ENCODE measurements around the gene MYO9B. TPM values are rescaled to one million over a fixed set of nuclear protein-coding genes. Genes with fewer than 3 reads are reported as not detected.

Gene MYO9B
- total and polyA plus RNA-seq, 2 of the 13 experiments (the other 11 are each of a cell fraction or from before 2014, with no cell fraction given): 18.0 to 18.3 TPM

- BruUV-seq (replicated peaks): no TSS peak
- intact Hi-C loops (cut with micrococcal nuclease; ENCODE audit: unreplicated experiment) (no loop called here), in situ Hi-C loops (cut with HindIII; ENCODE audit: extremely low pct_ligation_motif_present, low pct_unique_long_range_greater_than_20kb) (no loop called here)
- no peaks in the 10 kb centered on the region for H3K79me2 ChIP-seq (ENCODE audit: insufficient read depth, low read length)
- no peak overlapping the region for H3K4me3 ChIP-seq (replicated peaks in 1 of 3; ENCODE audit: insufficient read depth in 1 of 3, low read depth in 2 of 3, low read length in 3 of 3)
- FAIRE-seq (no peak), DNase-seq (ENCODE audit: low spot score) (no peak), ATAC-seq (no peak)
- no peak overlapping the region for H2AFZ ChIP-seq (ENCODE audit: low read length)
- H3K27ac ChIP-seq (ENCODE audit: extremely low read length, insufficient read depth, low read length): no peak overlapping the region
- no peak overlapping the region for H3K4me2 ChIP-seq (ENCODE audit: low read depth, low read length)
- H3K27me3 ChIP-seq (ENCODE audit: control insufficient read depth in 1 of 2, insufficient read depth in 2 of 2, low read length in 2 of 2): no peaks in the 10 kb centered on the region; a peak in 1 of 5 replicates
- no peaks in the 10 kb centered on the region for H3K4me1 ChIP-seq (ENCODE audit: insufficient read depth, low read length)
- peaks cover 3 to 22% of the 10 kb centered on the region in 2 experiments; a peak in 4 of 5 replicates for H3K36me3 ChIP-seq (replicated peaks in 1 of 2; ENCODE audit: control insufficient read depth in 1 of 2, insufficient read depth in 2 of 2, low read length in 2 of 2)
- no peak overlapping the region for H3K9ac ChIP-seq (ENCODE audit: insufficient read depth, low read depth, low read length)
- no peak for TF ChIP-seq RERE (CRISPR knock-in tag; IDR thresholded peaks at IDR 0.05; ENCODE audit: low read depth)
- TF ChIP-seq NONO (IDR thresholded peaks at IDR 0.05): no peak
- no peak for TF ChIP-seq NONO (CRISPR knock-in tag; conservative IDR thresholded peaks at IDR 0.05)
- TF ChIP-seq NFRKB (IDR thresholded peaks at IDR 0.05): no peak
- TF ChIP-seq ZNF563 (CRISPR knock-in tag; IDR thresholded peaks at IDR 0.05): no peak
- TF ChIP-seq KDM4B (CRISPR knock-in tag; IDR thresholded peaks at IDR 0.05): no peak
- no peak for TF ChIP-seq NFIB (CRISPR knock-in tag; IDR thresholded peaks at IDR 0.05; ENCODE audit: borderline replicate concordance)
- no peak for TF ChIP-seq IRF2 (CRISPR knock-in tag; IDR thresholded peaks at IDR 0.05)
- no peak for TF ChIP-seq ATF4 (CRISPR knock-in tag; IDR thresholded peaks at IDR 0.05)
- no peak for TF ChIP-seq ARNT (IDR thresholded peaks at IDR 0.05)
- no peak for TF ChIP-seq ZNF724P (CRISPR knock-in tag; IDR thresholded peaks at IDR 0.05; ENCODE audit: borderline replicate concordance)
- no peak for TF ChIP-seq ZNF629 (CRISPR knock-in tag; conservative IDR thresholded peaks at IDR 0.05)
- TF ChIP-seq ZNF558 (CRISPR knock-in tag; IDR thresholded peaks at IDR 0.05; ENCODE audit: borderline replicate concordance): no peak
- TF ChIP-seq ZNF350 (CRISPR knock-in tag; IDR thresholded peaks at IDR 0.05; ENCODE audit: borderline replicate concordance, low read depth): no peak
- TF ChIP-seq NCOR1 (IDR thresholded peaks at IDR 0.05; ENCODE audit: borderline replicate concordance, low read length): no peak
- TF ChIP-seq KLF12 (CRISPR knock-in tag; IDR thresholded peaks at IDR 0.05; ENCODE audit: borderline replicate concordance): no peak
- no peak for TF ChIP-seq ZNF557 (CRISPR knock-in tag; IDR thresholded peaks at IDR 0.05)
- H3K9me3 ChIP-seq (ENCODE audit: low read length): no peaks in the 10 kb centered on the region
- ChIA-PET CTCF (ENCODE audit: low intra/inter-chr PET ratio, low total read pairs) (no interaction called here), POLR2A (no interaction called here)
- 93% methylated on average over 5 of the region's 5 CpGs for WGBS (ENCODE audit: low lambda C conversion rate)
- no peaks in the 10 kb centered on the region for H4K20me1 ChIP-seq (ENCODE audit: insufficient read depth, low read length)
Observed at GRCh38 chr19:17148130-17148529, 72.6 kb downstream of the MYO9B start.
